GM23338 (cell line): ENCODE measurements around the gene ATP10A.

Experiments used
- CREB1 ChIP-seq: fragments of 250-450 bp; sonication (Bioruptor Pico); IDR thresholded peaks from 2 replicates; pipeline ENCODE4 v1.5.0; 2020; ENCODE audit warnings: low read depth, mild to moderate bottlenecking, moderate library complexity
- CTCF ChIP-seq, 2 experiments: fragments of 200-600 bp in 1 of 2; sonication (generic) in 1 of 2; conservative IDR thresholded peaks; 2 replicates each; pipeline versions ENCODE4 v1.5.1 to v1.6.1; 2016 to 2017; ENCODE audit warnings: antibody characterized with exemption in 2 of 2, low read depth in 2 of 2, mild to moderate bottlenecking in 2 of 2, moderate library complexity in 1 of 2
- REST ChIP-seq: IDR thresholded peaks from one replicate; pipeline ENCODE4 v1.6.1; 2018; ENCODE audit warnings: antibody characterized with exemption; ENCODE audit not compliant: unreplicated experiment

GRCh38 chr15:25884370-25884769 is 21.2 kb upstream of the ATP10A start:
- no peak for TF ChIP-seq REST
- TF ChIP-seq CTCF (conservative IDR thresholded peaks at IDR 0.05; ENCODE audit: low read depth in 2 of 2) = no peak
- TF ChIP-seq CREB1 (CRISPR knock-in tag) = no peak
